ENCODE data around the gene SNAI1.
A peak's percentile ranks its signal among the peaks of the same experiment; 100 is the strongest.

Gene SNAI1

GRCh38 chr20:50020288-50020687 is 37.5 kb downstream of the SNAI1 start:
- ATAC-seq (ENCODE audit: low read depth) (peak; percentile 80), DNase-seq (ENCODE audit: low spot score) (no peak)
- Histone ChIP-seq H3K36me3 (ENCODE audit: low read depth) (no peaks in the 10 kb centered on the region), H3K9me3 (ENCODE audit: severe bottlenecking) (no peaks in the 10 kb centered on the region), H3K4me1 (ENCODE audit: insufficient read depth, poor library complexity, severe bottlenecking) (peaks cover 21% of the 10 kb centered on the region), H3K27ac (ENCODE audit: poor library complexity, severe bottlenecking) (peak overlapping the region; percentile 57), H3K27me3 (ENCODE audit: insufficient read depth, poor library complexity, severe bottlenecking) (no peaks in the 10 kb centered on the region), H3K4me3 (ENCODE audit: severe bottlenecking) (no peak overlapping the region)
- no peak for TF ChIP-seq CTCF (IDR thresholded peaks at IDR 0.05; ENCODE audit: poor library complexity, severe bottlenecking)

- peaks cover 23% of the 10 kb centered on the region for H3K4me1 ChIP-seq (ENCODE audit: insufficient read depth, poor library complexity, severe bottlenecking)
- no peak for ATAC-seq (ENCODE audit: low read depth)
- TF ChIP-seq CTCF (IDR thresholded peaks at IDR 0.05; ENCODE audit: poor library complexity, severe bottlenecking), result no peak
- H3K4me3 ChIP-seq (ENCODE audit: severe bottlenecking), result no peak overlapping the region
- no peak for DNase-seq (ENCODE audit: low spot score)
- no peaks in the 10 kb centered on the region for H3K36me3 ChIP-seq (ENCODE audit: low read depth)
- no peak overlapping the region for H3K27ac ChIP-seq (ENCODE audit: poor library complexity, severe bottlenecking)
- H3K27me3 ChIP-seq (ENCODE audit: insufficient read depth, poor library complexity, severe bottlenecking), result no peaks in the 10 kb centered on the region
- H3K9me3 ChIP-seq (ENCODE audit: severe bottlenecking), result no peaks in the 10 kb centered on the region
Observed at GRCh38 chr20:50022676-50023075, 39.9 kb downstream of the SNAI1 start.

- Histone ChIP-seq H3K4me1 (ENCODE audit: insufficient read depth, poor library complexity, severe bottlenecking) (peaks cover 29% of the 10 kb centered on the region), H3K27me3 (ENCODE audit: insufficient read depth, poor library complexity, severe bottlenecking) (no peaks in the 10 kb centered on the region), H3K9me3 (ENCODE audit: severe bottlenecking) (no peaks in the 10 kb centered on the region), H3K36me3 (ENCODE audit: low read depth) (no peaks in the 10 kb centered on the region), H3K4me3 (ENCODE audit: severe bottlenecking) (no peak overlapping the region), H3K27ac (ENCODE audit: poor library complexity, severe bottlenecking) (no peak overlapping the region)
- ATAC-seq (ENCODE audit: low read depth), result no peak
- no peak for DNase-seq (ENCODE audit: low spot score)
- TF ChIP-seq CTCF (IDR thresholded peaks at IDR 0.05; ENCODE audit: poor library complexity, severe bottlenecking), result no peak
Observed at GRCh38 chr20:50023116-50023805, 40.5 kb downstream of the SNAI1 start.

- peak overlapping the region; percentile 51 for H3K27ac ChIP-seq (ENCODE audit: poor library complexity, severe bottlenecking)
- H3K27me3 ChIP-seq (ENCODE audit: insufficient read depth, poor library complexity, severe bottlenecking), result no peaks in the 10 kb centered on the region
- H3K4me3 ChIP-seq (ENCODE audit: severe bottlenecking), result no peak overlapping the region
- DNase-seq (ENCODE audit: low spot score) (no peak), ATAC-seq (ENCODE audit: low read depth) (no peak)
- H3K36me3 ChIP-seq (ENCODE audit: low read depth), result no peaks in the 10 kb centered on the region
- peaks cover 27% of the 10 kb centered on the region for H3K4me1 ChIP-seq (ENCODE audit: insufficient read depth, poor library complexity, severe bottlenecking)
- TF ChIP-seq CTCF (IDR thresholded peaks at IDR 0.05; ENCODE audit: poor library complexity, severe bottlenecking), result no peak
- no peaks in the 10 kb centered on the region for H3K9me3 ChIP-seq (ENCODE audit: severe bottlenecking)
Observed at GRCh38 chr20:50026746-50027575, 44.2 kb downstream of the SNAI1 start.
